Measurements from ENCODE around the gene ADPGK. TPM values are rescaled to one million over a fixed set of nuclear protein-coding genes. Genes with fewer than 3 reads are reported as not detected.
A peak's percentile ranks its signal among the peaks of the same experiment; 100 is the strongest.

The ADPGK gene
- total RNA-seq, 4 donors from 2014 or later, result 31.7 to 87.2 (median 53.4) TPM

GRCh38 chr15:72801590-72802325, 18.2 kb upstream of the ADPGK start:
- Histone ChIP-seq H3K4me1 (peaks cover 3 to 8% (median 6%) of the 10 kb centered on the region in 4 donors), H3K9me3 (no peaks in the 10 kb centered on the region), H3K27me3 (no peaks in the 10 kb centered on the region), H3K4me3 (no peak overlapping the region), H3K27ac (no peak overlapping the region), H3K36me3 (no peaks in the 10 kb centered on the region)
- intact Hi-C loops (cut with DNase I; ENCODE audit: low total_unique reads) (no loop called here), in situ Hi-C loops (cut with MboI; ENCODE audit: low pct_ligation_motif_present in 1 of 4, low pct_unique_long_range_greater_than_20kb in 1 of 4, low sequenced_read_pairs in 3 of 4) (no loop called here)
- DNase-seq, result no peak
- WGBS, 2 donors (ENCODE audit: low coverage in 1 of 2), result 46 to 52% methylated on average over 6 to 7 of the region's 7 CpGs
- no peak for TF ChIP-seq POLR2A (IDR thresholded peaks at IDR 0.05)
- no peak for TF ChIP-seq POLR2AphosphoS5 (IDR thresholded peaks at IDR 0.05)

DNA sequence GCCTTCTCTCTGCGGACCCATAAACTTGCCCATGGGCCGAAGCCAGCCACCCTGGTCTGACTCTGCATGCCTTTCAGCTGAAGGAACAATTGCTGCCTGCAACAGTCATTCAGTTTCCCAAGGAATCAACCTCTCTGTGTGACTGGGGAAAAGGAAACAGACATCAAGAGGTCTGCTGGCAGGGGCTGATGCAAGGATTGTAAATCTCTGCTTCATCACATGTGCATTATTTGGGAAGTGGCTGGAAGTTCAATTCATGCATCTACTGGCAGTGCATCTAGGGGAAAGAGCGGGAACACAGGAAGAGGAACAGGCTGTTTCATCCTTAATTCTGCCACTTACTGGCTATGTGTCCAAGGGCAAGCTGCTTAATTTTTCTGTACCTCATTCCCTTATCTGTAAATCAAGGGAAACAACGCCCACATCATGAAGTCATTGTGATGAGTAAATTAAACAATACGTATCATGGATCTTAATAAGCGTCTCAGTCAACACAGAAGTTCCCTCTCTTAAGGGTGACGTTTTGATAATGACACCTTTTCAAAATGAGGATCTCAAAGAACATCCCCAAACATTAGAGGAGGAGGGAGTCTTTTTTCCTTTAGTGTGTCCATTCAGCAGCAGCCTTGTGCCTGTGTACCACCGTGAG, 17.4 kb upstream of the ADPGK start:
- in situ Hi-C loops (cut with MboI; ENCODE audit: low pct_ligation_motif_present in 1 of 4, low pct_unique_long_range_greater_than_20kb in 1 of 4, low sequenced_read_pairs in 3 of 4) (no loop called here), intact Hi-C loops (cut with DNase I; ENCODE audit: low total_unique reads) (no loop called here)
- no peak overlapping the region for H3K4me3 ChIP-seq
- no peaks in the 10 kb centered on the region for H3K36me3 ChIP-seq
- H3K27me3 ChIP-seq, result no peaks in the 10 kb centered on the region
- no peak overlapping the region for H3K27ac ChIP-seq
- TF ChIP-seq EP300 (IDR thresholded peaks at IDR 0.05; ENCODE audit: low read depth) (no peak), POLR2AphosphoS5 (IDR thresholded peaks at IDR 0.05) (no peak), POLR2A (IDR thresholded peaks at IDR 0.05) (no peak)
- TF ChIP-seq, protein P1, sequence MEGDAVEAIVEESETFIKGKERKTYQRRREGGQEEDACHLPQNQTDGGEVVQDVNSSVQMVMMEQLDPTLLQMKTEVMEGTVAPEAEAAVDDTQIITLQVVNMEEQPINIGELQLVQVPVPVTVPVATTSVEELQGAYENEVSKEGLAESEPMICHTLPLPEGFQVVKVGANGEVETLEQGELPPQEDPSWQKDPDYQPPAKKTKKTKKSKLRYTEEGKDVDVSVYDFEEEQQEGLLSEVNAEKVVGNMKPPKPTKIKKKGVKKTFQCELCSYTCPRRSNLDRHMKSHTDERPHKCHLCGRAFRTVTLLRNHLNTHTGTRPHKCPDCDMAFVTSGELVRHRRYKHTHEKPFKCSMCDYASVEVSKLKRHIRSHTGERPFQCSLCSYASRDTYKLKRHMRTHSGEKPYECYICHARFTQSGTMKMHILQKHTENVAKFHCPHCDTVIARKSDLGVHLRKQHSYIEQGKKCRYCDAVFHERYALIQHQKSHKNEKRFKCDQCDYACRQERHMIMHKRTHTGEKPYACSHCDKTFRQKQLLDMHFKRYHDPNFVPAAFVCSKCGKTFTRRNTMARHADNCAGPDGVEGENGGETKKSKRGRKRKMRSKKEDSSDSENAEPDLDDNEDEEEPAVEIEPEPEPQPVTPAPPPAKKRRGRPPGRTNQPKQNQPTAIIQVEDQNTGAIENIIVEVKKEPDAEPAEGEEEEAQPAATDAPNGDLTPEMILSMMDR (IDR thresholded peaks at IDR 0.05), result no peak
- H3K9me3 ChIP-seq, result no peaks in the 10 kb centered on the region
- DNase-seq, result no peak
- H3K4me1 ChIP-seq, result peaks cover 3 to 14% (median 11%) of the 10 kb centered on the region in 4 donors
- WGBS, 2 donors (ENCODE audit: low coverage in 1 of 2), result 54 to 76% methylated on average over 5 to 8 of the region's 8 CpGs

- TF ChIP-seq EP300 (IDR thresholded peaks at IDR 0.05; ENCODE audit: low read depth) (no peak), POLR2A (IDR thresholded peaks at IDR 0.05) (no peak), POLR2AphosphoS5 (IDR thresholded peaks at IDR 0.05) (no peak)
- 73 to 81% methylated on average over 6 of the region's 6 CpGs for WGBS, 2 donors (ENCODE audit: low coverage in 1 of 2)
- intact Hi-C loops (cut with DNase I; ENCODE audit: low total_unique reads) (no loop called here), in situ Hi-C loops (cut with MboI; ENCODE audit: low pct_ligation_motif_present in 1 of 4, low pct_unique_long_range_greater_than_20kb in 1 of 4, low sequenced_read_pairs in 3 of 4) (loop anchor here (5.0 to 25.0 kb wide), 4 partner anchors 277 to 464 kb away; no protein-coding TSS in a partner anchor)
- Histone ChIP-seq H3K27me3 (no peaks in the 10 kb centered on the region), H3K36me3 (no peaks in the 10 kb centered on the region), H3K4me1 (peaks cover 3 to 14% (median 11%) of the 10 kb centered on the region in 4 donors), H3K27ac (no peak overlapping the region), H3K9me3 (no peaks in the 10 kb centered on the region), H3K4me3 (no peak overlapping the region)
- DNase-seq, result no peak
Measured at GRCh38 chr15:72797834-72798233, 14.3 kb upstream of the ADPGK start.

DNA sequence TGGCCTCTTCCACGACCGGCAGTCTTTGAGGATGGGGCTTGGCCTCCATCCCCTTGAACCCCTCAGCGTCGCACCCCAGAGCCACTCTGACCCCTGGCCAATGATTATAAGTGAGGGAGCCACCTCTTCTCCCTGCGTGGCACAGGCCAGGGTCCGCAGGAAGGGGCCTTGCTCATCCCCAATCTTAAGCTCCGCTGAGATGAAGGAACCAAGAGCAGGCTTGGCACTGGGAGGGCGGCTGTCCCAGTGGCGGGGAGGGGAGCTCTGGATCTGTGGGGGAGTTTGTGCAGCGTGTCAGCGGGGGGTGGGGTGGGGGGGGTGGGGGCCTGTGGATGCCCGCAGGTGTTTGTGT, 13.8 kb upstream of the ADPGK start:
- TF ChIP-seq EP300 (IDR thresholded peaks at IDR 0.05; ENCODE audit: low read depth) (no peak), POLR2AphosphoS5 (IDR thresholded peaks at IDR 0.05) (no peak), POLR2A (IDR thresholded peaks at IDR 0.05) (no peak)
- TF ChIP-seq, protein P1 (IDR thresholded peaks at IDR 0.05), result no peak
- DNase-seq, result no peak
- Histone ChIP-seq H3K9me3 (no peaks in the 10 kb centered on the region), H3K4me3 (peak overlapping the region in 3 of 4 donors; percentile 40 to 58 (median 46)), H3K4me1 (peaks cover 3 to 14% (median 11%) of the 10 kb centered on the region in 4 donors), H3K27ac (peak overlapping the region in 1 of 4 donors; percentile 50), H3K36me3 (no peaks in the 10 kb centered on the region), H3K27me3 (no peaks in the 10 kb centered on the region)
- WGBS, 2 donors (ENCODE audit: low coverage in 1 of 2), result 19% methylated on average over 10 of the region's 12 CpGs; no CpG with 5 or more reads in 1 of the 2 donors
- intact Hi-C loops (cut with DNase I; ENCODE audit: low total_unique reads) (no loop called here), in situ Hi-C loops (cut with MboI; ENCODE audit: low pct_ligation_motif_present in 1 of 4, low pct_unique_long_range_greater_than_20kb in 1 of 4, low sequenced_read_pairs in 3 of 4) (loop anchor here (5.0 to 25.0 kb wide), 4 partner anchors 277 to 465 kb away; no protein-coding TSS in a partner anchor)

All from transverse colon (tissue), 4 donors.